HAP-1 (cell line): ENCODE measurements around the gene COL16A1.

Source experiments
- DNase-seq, 2 experiments: peaks; one replicate each; pipeline ENCODE4 v3.0.0-alpha.2; 2016 to 2020; ENCODE audit warnings: low spot score in 2 of 2
- H3K27me3 ChIP-seq: fragments of 250-450 bp; sonication (Bioruptor Pico); 2 replicates; pipeline ENCODE4 v1.5.1; 2020; ENCODE audit warnings: low read depth, mild to moderate bottlenecking, moderate library complexity
- H3K36me3 ChIP-seq: fragments of 250-450 bp; sonication (Bioruptor Pico); replicated peaks from 2 replicates; pipeline ENCODE4 v1.5.1; 2020; ENCODE audit warnings: mild to moderate bottlenecking
- H3K4me1 ChIP-seq: fragments of 250-450 bp; sonication (Bioruptor Pico); 2 replicates; pipeline ENCODE4 v1.5.1; 2020; ENCODE audit warnings: mild to moderate bottlenecking
- H3K4me3 ChIP-seq: fragments of 250-450 bp; sonication (Bioruptor Pico); 2 replicates; pipeline ENCODE4 v1.5.1; 2020; ENCODE audit warnings: mild to moderate bottlenecking, moderate library complexity
- H3K9me3 ChIP-seq: fragments of 250-450 bp; sonication (Bioruptor Pico); 2 replicates; pipeline ENCODE4 v1.5.1; 2020; ENCODE audit warnings: mild to moderate bottlenecking, moderate library complexity
- in situ Hi-C: fragments of 300-500 bp; cut with MboI; formaldehyde crosslinking; loops from 3 replicates; pipeline ENCODE4 v1.14.3; 2020; ENCODE audit warnings: low sequenced_read_pairs, inconsistent platforms, mixed read lengths

COL16A1 gene

DNA sequence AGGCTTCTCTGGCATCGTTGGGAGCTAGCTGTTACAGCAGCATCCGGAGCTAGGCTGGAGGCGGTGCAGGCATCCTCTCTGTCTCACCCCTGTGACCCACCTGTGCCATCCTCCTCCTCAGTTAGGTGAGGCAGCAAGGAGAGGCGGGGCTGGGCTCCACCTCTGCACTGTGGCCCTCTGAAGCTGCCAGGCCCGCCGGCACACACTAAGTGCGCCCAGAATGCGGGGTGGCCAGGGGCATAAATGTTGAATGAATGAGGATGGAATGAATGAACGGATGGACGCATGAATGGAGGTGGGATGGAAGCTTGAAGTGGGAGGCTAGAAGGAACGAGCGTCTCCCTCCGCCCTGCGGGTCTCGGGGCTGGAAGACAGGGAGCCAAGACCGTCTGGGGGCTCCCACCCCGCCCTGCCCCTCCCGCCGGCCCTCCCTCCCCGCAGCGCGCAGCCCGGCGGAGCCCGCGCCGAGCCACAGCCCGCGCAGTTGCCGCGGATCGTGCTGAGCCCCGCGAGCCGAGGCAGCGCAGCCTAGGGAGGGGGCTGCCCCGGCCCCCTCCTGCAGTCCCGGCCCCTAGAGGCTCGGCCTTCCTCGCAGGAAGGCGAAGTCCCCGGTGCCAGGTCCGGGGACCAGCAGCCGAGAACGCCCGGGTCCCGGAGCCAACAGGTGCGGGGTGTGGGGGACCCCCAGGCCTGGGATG lies 86.5 kb downstream of the COL16A1 start, which contains the start of gene HCRTR1:
Gene HCRTR1 (plus strand): TSS at position 472 of the 698 bp plus-strand sequence. CDS start 1,504 bp downstream, outside the sequence.
- Histone ChIP-seq H3K27me3 (peaks cover 6% of the 10 kb centered on the region; the same call in 1 of the 2 replicates), H3K4me3 (peak within 1 kb of the TSS; percentile 58), H3K9me3 (no peaks in the 10 kb centered on the region), H3K36me3 (no peaks in the 10 kb centered on the region), H3K4me1 (no peaks in the 10 kb centered on the region; the same call in 1 of the 2 replicates)
- in situ Hi-C loops: no loop called here
- peak in 1 of 2 experiments; percentile 25 for DNase-seq

DNA sequence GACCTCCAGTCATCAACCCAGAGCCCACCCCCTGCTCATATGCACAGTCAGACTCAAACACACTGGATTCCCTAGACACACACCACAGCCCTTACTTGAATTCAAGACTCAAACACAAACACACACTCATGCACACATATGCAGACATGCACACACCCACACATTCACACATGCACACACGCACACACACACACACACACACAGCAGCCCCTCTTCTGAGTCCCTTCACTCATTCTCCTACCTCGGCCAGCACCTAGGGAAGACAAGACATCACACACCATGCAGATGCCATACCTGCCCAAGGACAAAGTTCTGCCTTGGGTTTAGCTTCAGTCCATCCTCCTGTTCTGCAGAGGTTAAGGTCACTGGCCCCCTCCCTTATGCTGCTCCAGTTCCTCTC lies 87.9 kb downstream of the COL16A1 start:
- DNase-seq: no peak
- in situ Hi-C loops: no loop called here
- Histone ChIP-seq H3K36me3 (no peaks in the 10 kb centered on the region), H3K9me3 (no peaks in the 10 kb centered on the region), H3K4me3 (no peak overlapping the region), H3K27me3 (peaks cover 6% of the 10 kb centered on the region; the same call in 1 of the 2 replicates), H3K4me1 (no peaks in the 10 kb centered on the region; the same call in 1 of the 2 replicates)

DNA sequence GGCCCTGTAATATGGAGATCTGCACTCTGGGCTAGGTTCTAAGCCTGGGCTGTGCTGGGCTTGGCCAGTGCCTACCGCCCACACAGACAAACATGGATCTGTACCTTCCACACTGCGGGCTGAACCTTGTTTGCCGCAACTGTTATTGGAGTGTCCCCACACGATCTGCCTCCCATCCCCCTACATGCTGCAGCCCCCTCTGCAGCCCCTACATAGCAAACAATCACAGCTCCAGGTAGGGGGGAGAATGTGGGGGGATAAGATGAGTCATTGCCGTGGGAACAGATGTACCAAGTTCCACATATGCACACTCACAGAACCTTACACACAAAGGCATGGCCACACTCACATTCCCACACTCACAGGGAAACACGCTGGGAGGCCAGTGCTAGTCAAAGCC lies 88.4 kb downstream of the COL16A1 start:
- no peak overlapping the region for H3K4me3 ChIP-seq
- no peaks in the 10 kb centered on the region; the same call in 1 of the 2 replicates for H3K4me1 ChIP-seq
- peaks cover 6% of the 10 kb centered on the region; the same call in 1 of the 2 replicates for H3K27me3 ChIP-seq
- H3K9me3 ChIP-seq: no peaks in the 10 kb centered on the region
- DNase-seq: no peak
- no peaks in the 10 kb centered on the region for H3K36me3 ChIP-seq
- in situ Hi-C loops: no loop called here

DNA sequence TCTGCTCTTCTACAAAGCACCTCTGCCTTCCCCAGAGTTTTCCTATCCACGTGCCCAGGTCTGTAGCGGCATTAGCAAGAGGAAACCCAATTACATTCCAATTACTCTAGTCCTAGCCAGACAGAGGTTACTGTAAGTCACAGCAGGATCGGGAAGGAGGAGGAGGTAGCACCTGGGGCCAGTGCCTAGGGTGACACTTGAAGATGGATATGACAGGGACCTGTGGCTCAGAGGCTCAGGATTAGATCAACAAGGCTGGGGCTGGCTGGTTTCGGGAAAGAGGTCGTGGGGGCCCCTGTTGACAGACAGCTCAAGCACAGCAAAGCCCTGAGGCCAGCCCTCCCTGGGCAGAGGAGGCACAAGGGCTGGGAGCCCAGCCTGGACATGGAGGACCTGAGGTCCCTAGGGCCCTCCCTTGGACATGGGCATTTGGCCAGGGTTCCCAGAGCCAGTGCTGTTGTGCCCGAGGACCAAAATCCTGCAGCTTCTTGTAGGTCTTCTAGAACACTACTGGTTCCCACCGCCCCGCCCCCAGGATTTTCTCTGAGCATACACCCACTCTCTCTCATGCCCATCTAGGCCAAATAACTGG lies 89.3 kb downstream of the COL16A1 start:
- Histone ChIP-seq H3K36me3 (no peaks in the 10 kb centered on the region), H3K4me1 (no peaks in the 10 kb centered on the region; the same call in 1 of the 2 replicates), H3K4me3 (no peak overlapping the region), H3K9me3 (no peaks in the 10 kb centered on the region), H3K27me3 (peaks cover 8% of the 10 kb centered on the region; the same call in 1 of the 2 replicates)
- no peak for DNase-seq
- in situ Hi-C loops: no loop called here

DNA sequence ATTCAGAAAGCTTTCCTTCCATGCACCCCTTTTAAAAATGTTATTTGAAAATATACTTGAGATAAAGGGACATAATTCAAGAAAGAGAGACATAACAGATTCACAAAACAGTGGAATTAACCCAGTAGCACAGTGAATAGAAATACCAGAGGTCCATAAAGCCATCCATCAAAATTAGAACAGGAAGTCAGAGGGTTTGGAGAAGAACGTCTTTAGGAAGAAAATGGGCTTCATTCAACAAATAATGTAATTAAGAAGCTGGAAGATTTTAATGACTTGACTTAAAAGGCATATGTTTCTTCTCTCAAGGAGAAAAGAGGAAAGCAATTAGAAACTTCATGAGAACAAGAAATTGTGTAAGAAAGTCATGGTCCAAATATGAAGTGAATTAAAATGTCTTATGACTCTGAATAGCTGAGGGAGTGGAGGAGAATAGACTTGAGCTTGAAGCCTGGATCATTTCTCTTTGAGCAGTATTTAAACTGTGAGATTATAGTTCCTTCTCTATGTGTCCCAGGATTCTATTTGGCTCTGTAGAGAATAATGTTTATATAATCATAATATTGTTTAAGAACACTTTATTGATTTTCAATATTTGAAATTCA lies 94.2 kb downstream of the COL16A1 start:
- H3K9me3 ChIP-seq: no peaks in the 10 kb centered on the region
- in situ Hi-C loops: no loop called here
- H3K4me1 ChIP-seq: no peaks in the 10 kb centered on the region

DNA sequence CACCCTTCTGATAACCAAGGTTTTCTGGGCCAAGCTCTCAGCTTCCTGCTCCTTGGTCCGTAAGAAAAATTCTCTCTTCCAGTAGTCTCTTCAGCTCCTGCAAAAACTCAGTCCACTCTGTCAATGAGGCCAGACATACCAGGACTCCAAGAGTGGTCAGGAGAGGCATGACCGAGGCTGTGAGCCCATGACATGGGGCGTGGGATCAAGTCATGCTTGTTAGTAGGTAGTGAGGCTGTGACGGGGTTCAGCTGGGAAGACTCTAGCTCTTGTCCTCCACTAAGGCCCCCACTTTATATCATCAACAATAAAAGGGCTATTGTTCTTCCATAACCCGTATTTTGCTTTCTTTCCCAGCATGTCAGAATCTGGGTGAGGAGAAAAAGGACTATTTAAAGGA lies 96.5 kb downstream of the COL16A1 start:
- in situ Hi-C loops: no loop called here
- H3K4me1 ChIP-seq: peaks cover 4% of the 10 kb centered on the region; the same call in 1 of the 2 replicates
- H3K9me3 ChIP-seq: no peaks in the 10 kb centered on the region
- H3K27me3 ChIP-seq: peaks cover 16% of the 10 kb centered on the region; the same call in 1 of the 2 replicates
- DNase-seq: no peak
- H3K36me3 ChIP-seq: no peaks in the 10 kb centered on the region
- H3K4me3 ChIP-seq: no peak overlapping the region

More for the DNA sequence above, 94.2 kb downstream of the COL16A1 start:
- DNase-seq: no peak
- H3K36me3 ChIP-seq: no peaks in the 10 kb centered on the region
- H3K4me3 ChIP-seq: no peak overlapping the region
- H3K27me3 ChIP-seq: peaks cover 14% of the 10 kb centered on the region; the same call in 1 of the 2 replicates

DNA sequence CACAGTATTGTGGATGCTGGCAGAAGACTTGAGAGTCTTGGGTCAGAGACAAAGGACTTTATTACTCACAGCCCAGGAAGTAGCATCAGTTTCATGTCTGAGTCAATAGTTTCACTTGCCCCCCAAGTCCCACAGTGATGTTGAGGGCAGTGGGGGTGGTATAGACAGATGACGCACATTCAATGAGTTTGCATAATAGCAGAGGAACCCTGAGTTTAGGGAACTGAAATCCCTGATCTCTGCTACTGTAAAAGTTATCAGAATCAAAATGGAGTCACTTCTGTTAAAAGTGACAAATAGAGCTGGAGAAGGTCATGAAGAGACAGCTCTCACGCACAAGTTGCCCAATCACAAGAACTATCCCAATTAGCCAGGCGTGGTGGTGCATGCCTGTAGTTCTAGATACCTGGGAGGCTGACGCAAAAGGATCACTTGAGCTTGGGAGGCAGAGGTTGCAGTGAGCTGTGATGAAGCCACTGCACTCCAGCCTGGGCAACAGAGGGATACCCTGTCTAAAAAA lies 97.8 kb downstream of the COL16A1 start:
- in situ Hi-C loops: no loop called here
- no peak overlapping the region for H3K4me3 ChIP-seq
- H3K27me3 ChIP-seq: peaks cover 16% of the 10 kb centered on the region; the same call in 1 of the 2 replicates
- H3K9me3 ChIP-seq: no peaks in the 10 kb centered on the region
- H3K36me3 ChIP-seq: no peaks in the 10 kb centered on the region
- DNase-seq: no peak
- H3K4me1 ChIP-seq: peaks cover 4% of the 10 kb centered on the region; the same call in 1 of the 2 replicates
